ENCODE data around the gene RTL10. TPM values are rescaled to one million over a fixed set of nuclear protein-coding genes. Genes with fewer than 3 reads are reported as not detected.

The RTL10 gene
- total RNA-seq, 1 experiment from 2014 or later: 24.4 TPM

- Histone ChIP-seq H3T11ph (ENCODE audit: low read length) (no peak overlapping the region), H3K79me1 (ENCODE audit: insufficient read depth, low read depth, low read length, poor library complexity, severe bottlenecking) (no peaks in the 10 kb centered on the region), H4K5ac (ENCODE audit: insufficient read length, low read depth, low read length) (no peak overlapping the region), H3K27ac (ENCODE audit: insufficient read length, low read depth, low read length) (no peak overlapping the region), H2BK12ac (ENCODE audit: insufficient read length, low read depth, low read length) (no peak overlapping the region), H3K4ac (ENCODE audit: low read depth, low read length) (no peak overlapping the region), H3K9me3 (ENCODE audit: control insufficient read depth, low read depth, low read length) (no peaks in the 10 kb centered on the region), H3K23ac (ENCODE audit: insufficient read length, low read depth, low read length) (peak overlapping the region; percentile 18), H2AK5ac (ENCODE audit: insufficient read length, low read length) (no peak overlapping the region), H3K9ac (ENCODE audit: extremely low read depth, insufficient read length, low read length) (no peak overlapping the region), H4K91ac (ENCODE audit: insufficient read length, low read depth, low read length) (no peak overlapping the region), H3K4me2 (ENCODE audit: insufficient read depth, insufficient read length, low read length) (no peak overlapping the region), H2BK15ac (ENCODE audit: low read depth, low read length) (no peak overlapping the region), H3K14ac (ENCODE audit: insufficient read depth, low read length) (no peak overlapping the region; the same call in 1 of the 2 replicates), H3K27me3 (ENCODE audit: insufficient read depth, low read length) (no peaks in the 10 kb centered on the region), H4K20me1 (ENCODE audit: control insufficient read depth, insufficient read depth, insufficient read length) (no peaks in the 10 kb centered on the region), H3K4me1 (ENCODE audit: insufficient read depth, low read length) (no peaks in the 10 kb centered on the region), H4K8ac (replicated peaks; ENCODE audit: insufficient read length, low read depth, low read length) (no peak overlapping the region), H2BK20ac (ENCODE audit: low read depth, low read length, poor library complexity, severe bottlenecking) (no peak overlapping the region), H3K23me2 (ENCODE audit: insufficient read length, low read depth, low read length, poor library complexity, severe bottlenecking) (no peaks in the 10 kb centered on the region), H2AFZ (ENCODE audit: low read length) (no peak overlapping the region), H2BK120ac (ENCODE audit: low read depth, low read length, poor library complexity, severe bottlenecking) (no peak overlapping the region), H2BK5ac (ENCODE audit: insufficient read length, low read length) (no peak overlapping the region), H3K18ac (ENCODE audit: insufficient read length, low read depth, low read length) (no peak overlapping the region), H3K56ac (ENCODE audit: insufficient read length, low read depth, low read length) (no peak overlapping the region), H3K79me2 (ENCODE audit: insufficient read depth, low read length) (no peaks in the 10 kb centered on the region)
- Mint-ChIP-seq H3K27ac (peak overlapping the region in 1 of 3 experiments; percentile 29; a peak in 2 of 7 replicates), H3K9me3 (peaks cover 0 to 3% of the 10 kb centered on the region in 2 experiments; a peak in 3 of 5 replicates), H3K27me3 (ENCODE audit: low read depth) (no peaks in the 10 kb centered on the region; the same call in 1 of the 2 replicates), H3K36me3 (ENCODE audit: insufficient read depth in 1 of 3, low read depth in 3 of 3) (peaks cover 0 to 6% (median 5%) of the 10 kb centered on the region in 3 experiments; a peak in 4 of 7 replicates), H3K4me3 (no peak overlapping the region), H3K4me1 (peaks cover 0 to 8% of the 10 kb centered on the region in 2 experiments; a peak in 2 of 4 replicates)
- no peak for TF ChIP-seq CTCF (conservative IDR thresholded peaks at IDR 0.05)
- no peak for DNase-seq
- no CpG with 5 or more reads among the region's 9 CpGs for WGBS (ENCODE audit: extremely low coverage, insufficient read length, low lambda C conversion rate)
Measured at GRCh38 chr22:19823902-19824211, 30.8 kb downstream of the RTL10 start.

All from H9 (cell line).